ENCODE measurements around the gene WNT3. TPM values are rescaled to one million over a fixed set of nuclear protein-coding genes. Genes with fewer than 3 reads are reported as not detected.

WNT3 gene
- total and polyA plus RNA-seq, 10 of the 15 experiments (the other 5 are each of a cell fraction or from before 2014, with no cell fraction given), result 0.01 to 0.03 TPM; not detected in 8

DNA sequence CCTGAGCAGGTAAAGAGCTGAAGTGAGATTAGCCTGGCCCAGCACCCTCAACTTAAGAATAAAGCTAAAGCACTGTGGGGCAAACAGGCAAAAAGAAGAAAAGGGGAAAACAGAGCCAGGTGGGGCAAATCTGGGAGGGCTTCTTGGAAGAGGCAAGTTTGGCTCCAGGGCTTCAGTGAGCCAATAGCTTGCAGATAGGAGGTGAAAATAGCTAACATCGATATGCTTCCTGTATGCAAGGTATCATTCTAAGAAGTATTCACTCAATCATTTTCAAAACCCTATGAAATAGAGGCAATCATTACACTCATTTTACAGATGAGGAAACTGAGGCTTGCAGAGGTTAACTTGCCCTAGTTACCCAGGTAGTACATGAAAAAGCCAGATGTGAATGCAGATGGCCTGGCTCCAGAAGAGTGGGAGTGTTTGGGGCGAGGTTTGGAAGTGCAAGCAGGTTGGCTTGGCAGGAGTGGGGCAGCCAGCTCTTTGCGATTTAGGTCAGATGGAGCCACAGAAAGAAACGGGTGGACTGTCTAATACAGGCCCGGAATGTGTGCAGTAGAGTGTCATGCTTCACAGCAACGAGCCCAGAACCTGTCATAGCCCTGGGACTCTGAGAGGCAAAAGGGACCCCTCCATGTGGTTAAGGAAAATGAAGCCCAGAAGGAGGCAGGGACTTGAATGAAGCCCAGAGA, 5.7 kb downstream of the WNT3 start:
- ATAC-seq, result no peak
- Histone ChIP-seq H4K20me1 (ENCODE audit: control insufficient read depth, insufficient read depth) (no peaks in the 10 kb centered on the region), H3K4me2 (ENCODE audit: control insufficient read depth, insufficient read depth) (no peak overlapping the region), H2AFZ (ENCODE audit: control insufficient read depth, low read depth, low read length) (no peak overlapping the region), H3K79me2 (ENCODE audit: control insufficient read depth, insufficient read depth, low read length) (no peaks in the 10 kb centered on the region), H3K9me3 (replicated peaks; ENCODE audit: control insufficient read depth, insufficient read depth, low read length) (no peaks in the 10 kb centered on the region), H3K4me1 (ENCODE audit: control insufficient read depth, insufficient read depth, low read length) (no peaks in the 10 kb centered on the region), H3K27me3 (replicated peaks in 1 of 2; ENCODE audit: control insufficient read depth in 2 of 2, insufficient read depth in 2 of 2, low read length in 1 of 2) (peaks cover 0 to 2% of the 10 kb centered on the region in 2 experiments; a peak in 3 of 4 replicates), H3K9ac (ENCODE audit: control insufficient read depth, insufficient read depth, low read length) (no peak overlapping the region), H3K27ac (ENCODE audit: control insufficient read depth, insufficient read depth) (no peak overlapping the region), H3K4me3 (no peak overlapping the region), H3K36me3 (ENCODE audit: control insufficient read depth in 2 of 2, insufficient read depth in 2 of 2, low read length in 1 of 2) (no peaks in the 10 kb centered on the region)
- no peak for FAIRE-seq
- intact Hi-C loops (cut with micrococcal nuclease; ENCODE audit: unreplicated experiment) (no loop called here), in situ Hi-C loops (cut with MboI) (no loop called here)
- DNase-seq (ENCODE audit: low read depth, low spot score), result no peak
- TF ChIP-seq IKZF2 (IDR thresholded peaks at IDR 0.05) (no peak), TCF7 (IDR thresholded peaks at IDR 0.05; ENCODE audit: borderline replicate concordance) (no peak), SMAD1 (IDR thresholded peaks at IDR 0.05; ENCODE audit: low read depth, partially characterized antibody) (no peak), RCOR1 (conservative IDR thresholded peaks at IDR 0.05; ENCODE audit: low read depth, low read length) (no peak), CHD1 (IDR thresholded peaks at IDR 0.05; ENCODE audit: low read depth, low read length) (no peak), SIX5 (IDR thresholded peaks at IDR 0.05; ENCODE audit: low read depth, low read length, severe bottlenecking) (no peak), SMC3 (IDR thresholded peaks at IDR 0.05; ENCODE audit: borderline replicate concordance, low read length) (no peak), SREBF2 (IDR thresholded peaks at IDR 0.05; ENCODE audit: low read length) (no peak), POLR2A (IDR thresholded peaks at IDR 0.05; ENCODE audit: low read depth, low read length) (no peak), RAD51 (IDR thresholded peaks at IDR 0.05) (no peak), MEF2B (IDR thresholded peaks at IDR 0.05; ENCODE audit: partially characterized antibody, poor library complexity, severe bottlenecking) (no peak), ETV6 (conservative IDR thresholded peaks at IDR 0.05 in 1 of 2, IDR thresholded peaks at IDR 0.05 in 1 of 2; ENCODE audit: borderline replicate concordance in 1 of 2, low read depth in 1 of 2) (no peak), RB1 (IDR thresholded peaks at IDR 0.05; ENCODE audit: borderline replicate concordance) (no peak), NFYA (IDR thresholded peaks at IDR 0.05; ENCODE audit: borderline replicate concordance, low read depth, low read length) (no peak), IKZF1 (conservative IDR thresholded peaks at IDR 0.05) (no peak)
- TF ChIP-seq, protein P1, sequence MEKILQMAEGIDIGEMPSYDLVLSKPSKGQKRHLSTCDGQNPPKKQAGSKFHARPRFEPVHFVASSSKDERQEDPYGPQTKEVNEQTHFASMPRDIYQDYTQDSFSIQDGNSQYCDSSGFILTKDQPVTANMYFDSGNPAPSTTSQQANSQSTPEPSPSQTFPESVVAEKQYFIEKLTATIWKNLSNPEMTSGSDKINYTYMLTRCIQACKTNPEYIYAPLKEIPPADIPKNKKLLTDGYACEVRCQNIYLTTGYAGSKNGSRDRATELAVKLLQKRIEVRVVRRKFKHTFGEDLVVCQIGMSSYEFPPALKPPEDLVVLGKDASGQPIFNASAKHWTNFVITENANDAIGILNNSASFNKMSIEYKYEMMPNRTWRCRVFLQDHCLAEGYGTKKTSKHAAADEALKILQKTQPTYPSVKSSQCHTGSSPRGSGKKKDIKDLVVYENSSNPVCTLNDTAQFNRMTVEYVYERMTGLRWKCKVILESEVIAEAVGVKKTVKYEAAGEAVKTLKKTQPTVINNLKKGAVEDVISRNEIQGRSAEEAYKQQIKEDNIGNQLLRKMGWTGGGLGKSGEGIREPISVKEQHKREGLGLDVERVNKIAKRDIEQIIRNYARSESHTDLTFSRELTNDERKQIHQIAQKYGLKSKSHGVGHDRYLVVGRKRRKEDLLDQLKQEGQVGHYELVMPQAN (conservative IDR thresholded peaks at IDR 0.05), result no peak
- TF ChIP-seq, protein P2, sequence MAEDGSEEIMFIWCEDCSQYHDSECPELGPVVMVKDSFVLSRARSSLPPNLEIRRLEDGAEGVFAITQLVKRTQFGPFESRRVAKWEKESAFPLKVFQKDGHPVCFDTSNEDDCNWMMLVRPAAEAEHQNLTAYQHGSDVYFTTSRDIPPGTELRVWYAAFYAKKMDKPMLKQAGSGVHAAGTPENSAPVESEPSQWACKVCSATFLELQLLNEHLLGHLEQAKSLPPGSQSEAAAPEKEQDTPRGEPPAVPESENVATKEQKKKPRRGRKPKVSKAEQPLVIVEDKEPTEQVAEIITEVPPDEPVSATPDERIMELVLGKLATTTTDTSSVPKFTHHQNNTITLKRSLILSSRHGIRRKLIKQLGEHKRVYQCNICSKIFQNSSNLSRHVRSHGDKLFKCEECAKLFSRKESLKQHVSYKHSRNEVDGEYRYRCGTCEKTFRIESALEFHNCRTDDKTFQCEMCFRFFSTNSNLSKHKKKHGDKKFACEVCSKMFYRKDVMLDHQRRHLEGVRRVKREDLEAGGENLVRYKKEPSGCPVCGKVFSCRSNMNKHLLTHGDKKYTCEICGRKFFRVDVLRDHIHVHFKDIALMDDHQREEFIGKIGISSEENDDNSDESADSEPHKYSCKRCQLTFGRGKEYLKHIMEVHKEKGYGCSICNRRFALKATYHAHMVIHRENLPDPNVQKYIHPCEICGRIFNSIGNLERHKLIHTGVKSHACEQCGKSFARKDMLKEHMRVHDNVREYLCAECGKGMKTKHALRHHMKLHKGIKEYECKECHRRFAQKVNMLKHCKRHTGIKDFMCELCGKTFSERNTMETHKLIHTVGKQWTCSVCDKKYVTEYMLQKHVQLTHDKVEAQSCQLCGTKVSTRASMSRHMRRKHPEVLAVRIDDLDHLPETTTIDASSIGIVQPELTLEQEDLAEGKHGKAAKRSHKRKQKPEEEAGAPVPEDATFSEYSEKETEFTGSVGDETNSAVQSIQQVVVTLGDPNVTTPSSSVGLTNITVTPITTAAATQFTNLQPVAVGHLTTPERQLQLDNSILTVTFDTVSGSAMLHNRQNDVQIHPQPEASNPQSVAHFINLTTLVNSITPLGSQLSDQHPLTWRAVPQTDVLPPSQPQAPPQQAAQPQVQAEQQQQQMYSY (CRISPR knock-in tag; IDR thresholded peaks at IDR 0.05), result no peak
- RAD21 ChIA-PET (ENCODE audit: unreplicated experiment), result no interaction called here
- POLR2A ChIA-PET, result no interaction called here
- CTCF ChIA-PET, result interaction anchor here (1.1 kb wide), 1 partner anchor 22 kb away, joined by 3 read pairs; no protein-coding TSS in a partner anchor
- WGBS (ENCODE audit: insufficient coverage, insufficient replicate concordance, low lambda C conversion rate, missing lambda C conversion rate), result 24% methylated on average over 6 of the region's 6 CpGs
- no TSS peak for BruUV-seq (replicated peaks)
- SMC1A ChIA-PET (ENCODE audit: uncharacterized antibody, unreplicated experiment), result no interaction called here

All from GM12878 (cell line).